Esophagus muscularis mucosa (tissue), 4 donors: Measurements from ENCODE around the gene CTDSPL. TPM values are rescaled to one million over a fixed set of nuclear protein-coding genes. Genes with fewer than 3 reads are reported as not detected.
A peak's percentile ranks its signal among the peaks of the same experiment; 100 is the strongest.

Experiments used
- DNase-seq: peaks from one replicate; pipeline ENCODE4 v3.0.0-alpha.2; 2017; ENCODE audit errors: extremely low spot score
- H3K27ac ChIP-seq, 4 donors: fragments of 200-600 bp; sonication (generic); replicated peaks in 1 of 4; 1 replicate in 3 of 4; 2 replicates in 1 of 4; pipeline ENCODE4 v1.5.1; 2016 to 2019; ENCODE audit warnings: mild to moderate bottlenecking in 1 of 4
- H3K27me3 ChIP-seq, 4 donors: fragments of 200-600 bp; sonication (generic); one replicate each; pipeline versions ENCODE4 v1.5.1 to v1.6.0; 2016 to 2019
- H3K36me3 ChIP-seq, 4 donors: fragments of 200-600 bp; sonication (generic); one replicate each; pipeline ENCODE4 v1.5.1; 2016 to 2019
- H3K4me1 ChIP-seq, 4 donors: fragments of 200-600 bp; sonication (generic); one replicate each; pipeline ENCODE4 v1.5.1; 2016 to 2019
- H3K4me3 ChIP-seq, 4 donors: fragments of 200-600 bp; sonication (generic); 1 replicate in 2 of 4; 2 replicates in 2 of 4; pipeline ENCODE4 v1.5.1; 2016 to 2019; ENCODE audit warnings: mild to moderate bottlenecking in 4 of 4, moderate library complexity in 1 of 4
- H3K9me3 ChIP-seq, 4 donors: fragments of 200-600 bp; sonication (generic); 1 replicate in 3 of 4; 2 replicates in 1 of 4; pipeline ENCODE4 v1.5.1; 2016 to 2019
- EP300 ChIP-seq: sonication (generic); formaldehyde crosslinking; IDR thresholded peaks from one replicate; pipeline ENCODE4 v1.6.1; 2017; ENCODE audit warnings: antibody characterized with exemption
- POLR2A ChIP-seq: fragments of 450-650 bp; IDR thresholded peaks from one replicate; pipeline ENCODE4 v1.6.1; 2017; ENCODE audit warnings: antibody characterized with exemption, moderate library complexity, mild to moderate bottlenecking, low read depth
- POLR2AphosphoS5 ChIP-seq, 2 donors: sonication (generic); formaldehyde crosslinking; IDR thresholded peaks; one replicate each; pipeline ENCODE4 v1.6.1; 2017; ENCODE audit warnings: antibody characterized with exemption in 2 of 2
- WGBS: methylation state at CpG from one replicate; pipeline ENCODE4 v1.1.5; 2018; 5-methylcytosine and 5-hydroxymethylcytosine counted together
- intact Hi-C: fragments of 100-400 bp; cut with DNase I; formaldehyde crosslinking; loops from one replicate; pipeline ENCODE4 v1.15.1; 2023
- total RNA-seq, 4 donors: library from RNA; depleted of rRNA; stranded (reverse); fragments of >200 nt; gene quantifications; one replicate each; pipeline versions ENCODE4 v1.1.0 to v1.2.1, GENCODE V29; 2016
- TF ChIP-seq, protein P1 (sequence below), 3 experiments: fragments of 200-600 bp in 2 of 3; fragments of 450-650 bp in 1 of 3; sonication (generic) in 2 of 3; IDR thresholded peaks; one replicate each; pipeline ENCODE4 v1.5.1; 2017 to 2019; ENCODE audit warnings: antibody characterized with exemption in 3 of 3, mild to moderate bottlenecking in 2 of 3, moderate library complexity in 1 of 3

Gene CTDSPL
- total RNA-seq, 4 donors from 2014 or later: 39.9 to 60.6 (median 54.6) TPM

DNA sequence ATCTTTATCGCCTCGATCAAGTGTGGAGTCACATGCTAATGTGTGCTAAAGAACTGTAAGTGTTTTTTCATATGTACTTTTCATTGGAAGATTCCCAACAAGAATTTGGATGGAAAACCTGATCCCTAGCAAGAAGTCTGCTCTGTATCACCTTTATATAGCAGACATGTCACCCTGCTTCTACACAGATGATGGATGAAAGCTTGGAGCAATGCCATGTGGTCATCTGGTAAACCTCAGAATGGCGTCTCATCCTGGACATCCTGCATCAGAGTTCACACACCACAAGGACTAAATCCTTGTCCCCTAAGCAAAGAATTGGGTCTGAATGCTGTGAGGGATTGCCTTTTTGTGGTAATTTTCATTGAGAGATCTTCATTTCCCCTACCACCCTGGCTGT is 42.1 kb upstream of the CTDSPL start:
- TF ChIP-seq POLR2AphosphoS5 (IDR thresholded peaks at IDR 0.05): peak; percentile 85 to 91
- TF ChIP-seq, protein P1, sequence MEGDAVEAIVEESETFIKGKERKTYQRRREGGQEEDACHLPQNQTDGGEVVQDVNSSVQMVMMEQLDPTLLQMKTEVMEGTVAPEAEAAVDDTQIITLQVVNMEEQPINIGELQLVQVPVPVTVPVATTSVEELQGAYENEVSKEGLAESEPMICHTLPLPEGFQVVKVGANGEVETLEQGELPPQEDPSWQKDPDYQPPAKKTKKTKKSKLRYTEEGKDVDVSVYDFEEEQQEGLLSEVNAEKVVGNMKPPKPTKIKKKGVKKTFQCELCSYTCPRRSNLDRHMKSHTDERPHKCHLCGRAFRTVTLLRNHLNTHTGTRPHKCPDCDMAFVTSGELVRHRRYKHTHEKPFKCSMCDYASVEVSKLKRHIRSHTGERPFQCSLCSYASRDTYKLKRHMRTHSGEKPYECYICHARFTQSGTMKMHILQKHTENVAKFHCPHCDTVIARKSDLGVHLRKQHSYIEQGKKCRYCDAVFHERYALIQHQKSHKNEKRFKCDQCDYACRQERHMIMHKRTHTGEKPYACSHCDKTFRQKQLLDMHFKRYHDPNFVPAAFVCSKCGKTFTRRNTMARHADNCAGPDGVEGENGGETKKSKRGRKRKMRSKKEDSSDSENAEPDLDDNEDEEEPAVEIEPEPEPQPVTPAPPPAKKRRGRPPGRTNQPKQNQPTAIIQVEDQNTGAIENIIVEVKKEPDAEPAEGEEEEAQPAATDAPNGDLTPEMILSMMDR (IDR thresholded peaks at IDR 0.05): no peak
- intact Hi-C loops: no loop called here
- peaks cover 0 to 21% (median 9%) of the 10 kb centered on the region in 4 donors for H3K36me3 ChIP-seq
- peak overlapping the region; percentile 60 to 73 (median 64) for H3K27ac ChIP-seq
- 54% methylated on average over 3 of the region's 3 CpGs for WGBS
- no peak for DNase-seq
- H3K4me3 ChIP-seq: no peak overlapping the region
- H3K9me3 ChIP-seq: no peaks in the 10 kb centered on the region
- H3K4me1 ChIP-seq: peaks cover 22 to 42% (median 33%) of the 10 kb centered on the region in 4 donors
- H3K27me3 ChIP-seq: no peaks in the 10 kb centered on the region

DNA sequence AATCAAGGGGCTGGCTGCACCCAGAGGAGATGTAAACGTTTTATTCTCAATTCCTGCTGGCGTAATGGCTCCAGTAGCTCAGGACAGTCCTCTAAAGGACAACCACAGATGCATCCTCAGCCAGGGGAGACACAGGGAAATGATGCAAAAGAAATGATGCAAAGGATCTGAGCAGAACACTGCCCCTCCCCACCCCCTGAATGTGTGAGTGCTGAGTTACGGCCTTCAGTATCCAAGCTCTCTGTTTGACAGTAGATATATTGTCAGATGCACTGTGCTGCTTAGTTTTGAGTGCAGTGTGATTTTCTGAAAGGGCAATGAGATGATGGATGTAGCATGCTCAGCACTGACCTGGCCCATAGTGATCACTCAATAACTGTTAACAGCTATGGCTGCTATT is 41.4 kb upstream of the CTDSPL start:
- no peaks in the 10 kb centered on the region for H3K9me3 ChIP-seq
- no peak overlapping the region for H3K4me3 ChIP-seq
- H3K36me3 ChIP-seq: peaks cover 0 to 21% (median 9%) of the 10 kb centered on the region in 4 donors
- peaks cover 25 to 42% (median 34%) of the 10 kb centered on the region in 4 donors for H3K4me1 ChIP-seq
- TF ChIP-seq EP300 (no peak), POLR2AphosphoS5 (IDR thresholded peaks at IDR 0.05) (no peak), POLR2A (no peak)
- TF ChIP-seq, protein P1 (IDR thresholded peaks at IDR 0.05): no peak
- H3K27me3 ChIP-seq: no peaks in the 10 kb centered on the region
- H3K27ac ChIP-seq: peak overlapping the region in 3 of 4 donors; percentile 62 to 73 (median 66)
- DNase-seq: no peak
- 56% methylated on average over 3 of the region's 3 CpGs for WGBS
- intact Hi-C loops: no loop called here

DNA sequence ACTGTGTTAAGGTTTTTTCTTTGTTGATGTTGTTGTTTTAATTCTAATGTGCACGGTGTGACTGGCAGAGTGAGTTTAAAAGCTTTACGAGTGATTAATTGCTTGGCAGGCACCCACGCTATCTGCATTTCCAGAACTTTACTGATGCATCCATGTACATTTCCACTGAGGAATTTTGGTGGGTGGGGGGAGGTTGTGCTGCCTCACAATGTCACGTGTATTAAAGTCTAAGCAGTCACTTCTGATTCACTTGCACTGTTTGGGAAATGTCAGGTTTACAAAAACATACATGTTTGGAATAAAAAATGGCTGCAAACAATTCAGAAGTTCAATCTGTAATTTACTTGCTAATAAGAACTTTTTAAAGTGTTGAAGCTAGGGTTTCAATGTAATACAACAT is 38.5 kb upstream of the CTDSPL start:
- intact Hi-C loops: no loop called here
- H3K36me3 ChIP-seq: peaks cover 0 to 6% (median 3%) of the 10 kb centered on the region in 4 donors
- H3K4me1 ChIP-seq: peaks cover 25 to 48% (median 35%) of the 10 kb centered on the region in 4 donors
- WGBS: 68% methylated on average over 4 of the region's 4 CpGs
- H3K4me3 ChIP-seq: no peak overlapping the region
- H3K27me3 ChIP-seq: no peaks in the 10 kb centered on the region
- no peaks in the 10 kb centered on the region for H3K9me3 ChIP-seq
- no peak for TF ChIP-seq EP300
- TF ChIP-seq POLR2AphosphoS5 (IDR thresholded peaks at IDR 0.05): no peak
- no peak for TF ChIP-seq POLR2A
- TF ChIP-seq, protein P1 (IDR thresholded peaks at IDR 0.05): no peak
- H3K27ac ChIP-seq: no peak overlapping the region
- DNase-seq: no peak

DNA sequence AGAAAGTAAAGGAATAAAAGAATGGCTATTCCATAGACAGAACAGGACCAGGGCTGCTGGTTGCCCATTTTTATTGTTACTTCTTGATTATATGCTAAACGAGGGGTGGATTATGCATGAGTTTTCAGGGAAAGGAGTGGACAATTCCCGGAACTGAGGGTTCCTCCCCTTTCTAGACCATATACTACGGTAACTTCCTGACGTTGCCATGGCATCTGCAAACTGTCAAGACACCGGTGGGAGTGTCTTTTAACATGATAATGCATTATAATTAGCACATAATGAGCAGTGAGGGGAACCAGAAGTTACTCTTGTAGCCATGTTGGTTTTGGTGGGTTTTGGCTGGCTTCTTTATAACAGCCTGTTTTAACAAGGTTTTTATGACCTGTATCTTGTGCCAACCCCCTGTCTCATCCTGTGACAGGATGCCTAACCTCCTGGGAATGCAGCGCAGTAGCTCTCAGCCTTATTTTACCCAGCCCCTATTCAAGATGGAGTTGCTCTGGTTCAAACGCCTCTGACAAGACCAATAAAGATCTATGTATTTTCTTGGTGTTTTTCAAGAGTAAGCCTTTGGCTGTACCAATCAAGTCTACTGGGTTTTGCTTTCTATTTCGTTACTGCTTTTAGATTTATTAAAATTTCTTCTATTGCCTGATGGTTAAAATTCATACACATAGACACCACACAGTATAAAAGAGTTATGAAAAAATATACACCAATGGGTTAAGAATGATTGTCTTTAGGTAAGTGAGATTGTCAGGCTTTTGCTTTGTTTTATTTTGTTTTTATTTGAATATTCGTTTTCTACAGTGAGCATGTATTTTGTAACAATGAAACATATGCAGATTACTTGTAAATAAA is 37.4 kb upstream of the CTDSPL start:
- peaks cover 0 to 4% (median 0%) of the 10 kb centered on the region in 4 donors for H3K36me3 ChIP-seq
- H3K27ac ChIP-seq: no peak overlapping the region
- no peaks in the 10 kb centered on the region for H3K27me3 ChIP-seq
- 81% methylated on average over 9 of the region's 9 CpGs for WGBS
- peaks cover 15 to 36% (median 24%) of the 10 kb centered on the region in 4 donors for H3K4me1 ChIP-seq
- H3K9me3 ChIP-seq: no peaks in the 10 kb centered on the region
- TF ChIP-seq, protein P1 (IDR thresholded peaks at IDR 0.05): no peak
- TF ChIP-seq EP300 (no peak), POLR2A (no peak), POLR2AphosphoS5 (IDR thresholded peaks at IDR 0.05) (no peak)
- H3K4me3 ChIP-seq: no peak overlapping the region
- DNase-seq: no peak
- intact Hi-C loops: no loop called here
